GM21576 (cell line): ENCODE measurements around the gene FGR.
"Not testable (repeated sequence)": the region's sequence is repeated elsewhere in the genome, so short reads cannot be mapped to it uniquely, and the experiment has no call there.

Experiments
- ATAC-seq: cut with Tn5 transposase; IDR thresholded peaks from one replicate; pipeline ENCODE4 v1.9.1; 2021; ENCODE audit warnings: mild to moderate bottlenecking, moderate library complexity; ENCODE audit not compliant: unreplicated experiment

FGR gene

GRCh38 chr1:27635396-27636142 lies 584 bp upstream of the FGR start:
- ATAC-seq: no peak

DNA sequence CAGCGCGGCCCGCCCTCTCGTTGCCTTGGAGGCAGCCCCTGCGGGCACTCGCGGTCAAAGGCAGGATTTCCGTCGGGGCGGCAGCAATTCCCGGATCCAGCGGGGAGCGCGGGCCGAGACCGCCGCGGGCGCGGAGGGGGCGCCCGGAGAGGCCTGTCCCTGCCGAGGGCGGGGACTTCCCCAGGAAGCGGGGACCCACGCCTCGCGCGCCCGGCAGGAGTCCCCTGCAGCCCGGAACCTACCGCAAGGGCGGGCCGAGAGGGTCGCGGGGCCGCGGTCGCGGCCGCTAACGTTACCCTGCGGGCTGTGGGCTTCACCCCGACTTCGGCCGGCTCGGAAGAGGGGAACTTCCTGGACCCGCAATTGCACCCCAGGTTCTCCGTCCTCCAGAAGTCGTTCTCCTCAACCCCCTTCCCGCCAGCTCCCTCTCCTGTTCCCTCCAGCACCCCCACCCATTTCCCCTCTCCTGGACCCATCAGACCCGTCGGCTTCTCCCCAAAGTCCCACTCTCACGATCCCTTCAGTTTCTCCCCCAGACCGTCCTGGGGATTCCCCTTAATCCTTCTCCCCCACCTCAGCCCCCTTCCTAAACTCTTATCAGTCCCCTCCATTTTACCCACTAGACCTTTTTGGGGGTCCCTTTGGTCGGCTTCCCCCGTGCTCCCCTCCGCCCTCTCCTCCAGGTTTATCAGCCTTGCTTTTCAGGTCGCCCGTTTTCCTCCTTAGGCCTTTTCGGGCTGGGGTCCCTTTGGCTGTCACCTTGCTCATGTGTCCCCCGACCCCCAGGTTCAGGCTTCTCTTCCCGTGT lies 604 bp downstream of the FGR start:
- ATAC-seq: no peak

DNA sequence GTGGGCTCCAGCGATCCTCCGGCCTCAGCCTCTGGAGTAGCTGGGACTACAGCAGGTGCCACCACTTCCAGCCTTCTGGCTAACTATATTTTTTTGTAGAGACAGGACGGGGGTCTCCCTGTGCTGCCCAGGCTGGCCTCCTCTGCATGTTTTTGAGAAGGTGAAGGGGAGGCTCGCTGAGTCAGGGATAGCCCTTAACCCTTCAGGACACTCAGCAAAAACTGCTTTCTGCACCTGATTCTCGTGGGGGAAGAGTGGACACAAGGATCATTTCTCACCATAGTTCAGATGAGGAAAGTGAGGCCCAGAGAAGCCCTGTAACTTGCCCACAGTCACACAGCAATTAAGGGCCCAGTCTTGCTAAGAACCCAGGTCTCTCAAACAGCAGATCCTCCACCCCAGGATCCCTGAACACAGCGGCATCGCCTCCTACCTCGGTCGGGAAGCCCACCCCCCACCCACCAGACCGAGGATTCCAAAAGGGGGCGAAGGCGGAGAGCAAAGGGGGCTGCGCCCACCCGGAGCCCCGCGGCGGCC lies 1.3 kb downstream of the FGR start:
- no peak for ATAC-seq

DNA sequence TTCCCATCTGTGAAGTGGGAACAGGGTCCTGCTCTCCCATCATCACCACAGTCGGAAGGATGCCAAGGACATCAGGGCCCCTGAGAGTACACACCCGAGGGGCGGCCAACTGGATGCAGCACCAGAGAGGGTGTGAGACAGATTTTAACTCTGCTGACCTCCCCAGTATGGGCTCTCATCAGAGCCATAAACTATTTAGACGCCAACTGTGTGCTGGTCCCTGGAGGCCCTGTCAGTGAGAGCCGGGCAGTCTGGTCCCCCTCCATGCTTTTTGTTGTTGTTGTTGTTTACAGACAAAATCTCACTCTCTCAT lies 1.7 kb downstream of the FGR start:
- ATAC-seq: no peak

DNA sequence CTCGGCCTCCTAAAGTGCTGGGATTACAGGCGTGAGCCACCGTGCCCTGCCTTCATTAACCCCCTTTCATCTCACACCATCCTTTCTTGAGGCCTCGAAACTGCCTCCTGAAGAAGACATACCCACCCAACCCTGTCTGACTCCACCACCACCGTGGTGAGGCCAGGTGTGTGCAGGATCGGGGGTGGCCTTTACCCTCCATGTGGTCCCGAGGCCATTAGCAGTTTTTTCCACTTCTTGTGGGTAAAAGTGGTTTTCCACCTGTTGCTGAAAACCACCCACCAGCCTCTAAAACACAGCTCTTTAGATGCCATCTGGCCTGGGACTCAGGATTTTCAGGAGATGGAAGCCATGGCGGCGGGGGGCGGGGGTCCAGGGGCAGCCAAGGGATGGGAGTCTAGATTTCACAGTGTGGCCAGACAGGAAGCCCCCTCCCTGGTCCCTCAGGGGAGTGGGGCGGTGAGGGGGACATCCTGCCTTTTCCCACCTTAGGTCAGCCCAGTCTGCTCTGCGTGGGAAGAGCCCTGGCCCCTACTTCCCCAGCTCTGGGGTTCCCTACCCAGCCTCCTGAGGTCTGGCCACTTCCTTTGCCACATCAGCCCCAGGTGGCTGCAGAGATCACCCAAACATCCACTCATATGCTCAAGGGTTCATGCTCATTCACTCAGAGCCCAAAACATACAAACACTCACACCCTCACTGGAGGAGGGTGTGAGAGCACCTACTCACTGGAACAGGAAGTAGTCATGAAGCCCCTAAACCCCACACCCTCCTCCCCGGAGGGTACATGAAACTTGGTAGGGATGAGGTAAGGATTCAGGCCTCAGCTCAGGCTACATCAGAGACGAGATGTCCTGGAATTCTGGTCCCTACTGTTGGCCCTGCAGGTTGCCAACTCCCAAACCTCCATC lies 2.3 kb downstream of the FGR start:
- peak; percentile 26 for ATAC-seq

GRCh38 chr1:27630859-27631491 lies 4.0 kb downstream of the FGR start:
- ATAC-seq: no peak

DNA sequence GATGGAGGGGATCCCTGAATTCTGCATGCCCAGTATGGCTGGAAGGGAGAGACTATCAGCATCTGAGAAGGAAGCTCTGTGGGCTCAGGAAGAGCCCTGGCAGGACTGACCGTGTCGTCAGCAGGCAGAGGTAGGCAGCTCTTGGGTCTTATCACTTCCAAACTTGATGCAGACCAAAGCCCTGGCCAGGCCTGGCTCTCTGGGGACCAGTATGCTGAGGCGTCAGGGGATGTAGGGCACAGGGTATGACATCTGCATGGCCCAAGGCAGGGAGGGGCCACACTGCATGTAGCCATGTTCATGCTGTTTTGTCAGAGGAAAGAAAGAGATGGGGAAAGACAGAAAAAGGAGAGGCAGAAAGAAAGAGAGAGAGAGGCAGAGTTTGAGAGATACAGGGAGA lies 6.3 kb downstream of the FGR start:
- ATAC-seq: no peak

- ATAC-seq: not testable (repeated sequence)
Observed at GRCh38 chr1:27627733-27628132, 7.3 kb downstream of the FGR start.

- ATAC-seq: no peak
Observed at GRCh38 chr1:27627061-27627460, 7.9 kb downstream of the FGR start.

- ATAC-seq: no peak
Observed at GRCh38 chr1:27626031-27626935, 8.7 kb downstream of the FGR start.

DNA sequence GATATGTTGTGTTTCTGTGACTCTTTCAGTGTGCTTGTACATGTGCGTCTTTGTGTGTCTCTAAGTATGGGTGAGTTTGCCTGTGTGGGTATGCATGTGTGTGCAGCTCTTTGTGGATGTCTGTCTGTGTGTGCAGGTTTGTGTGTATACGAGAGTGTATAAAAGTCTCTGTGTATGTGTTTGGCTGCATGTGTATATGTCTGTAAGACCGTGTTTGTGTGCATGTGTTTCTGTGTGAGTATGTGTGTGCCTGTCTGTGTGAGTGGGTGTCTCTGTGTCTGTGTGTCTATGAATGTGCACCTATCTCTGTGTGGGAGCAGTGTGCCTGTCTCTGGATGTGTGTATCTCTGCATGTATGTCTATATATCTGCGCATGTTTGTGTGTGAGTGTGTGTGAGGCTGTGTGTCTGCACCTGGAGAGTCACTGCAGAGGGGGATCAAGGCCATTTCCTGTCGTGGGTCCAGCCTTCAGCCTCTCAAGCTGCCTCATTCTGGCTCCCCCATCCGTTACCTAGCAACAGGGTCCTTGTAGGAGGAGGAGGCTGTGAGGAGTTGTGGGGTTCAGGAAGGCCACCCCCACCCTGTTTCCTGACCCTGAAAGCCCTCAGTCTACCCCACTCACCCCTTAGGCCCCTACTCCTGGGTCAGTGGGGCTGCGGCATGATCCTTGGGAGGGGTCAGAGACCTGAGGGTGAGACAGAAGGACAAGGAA lies 10.4 kb downstream of the FGR start:
- ATAC-seq: no peak

DNA sequence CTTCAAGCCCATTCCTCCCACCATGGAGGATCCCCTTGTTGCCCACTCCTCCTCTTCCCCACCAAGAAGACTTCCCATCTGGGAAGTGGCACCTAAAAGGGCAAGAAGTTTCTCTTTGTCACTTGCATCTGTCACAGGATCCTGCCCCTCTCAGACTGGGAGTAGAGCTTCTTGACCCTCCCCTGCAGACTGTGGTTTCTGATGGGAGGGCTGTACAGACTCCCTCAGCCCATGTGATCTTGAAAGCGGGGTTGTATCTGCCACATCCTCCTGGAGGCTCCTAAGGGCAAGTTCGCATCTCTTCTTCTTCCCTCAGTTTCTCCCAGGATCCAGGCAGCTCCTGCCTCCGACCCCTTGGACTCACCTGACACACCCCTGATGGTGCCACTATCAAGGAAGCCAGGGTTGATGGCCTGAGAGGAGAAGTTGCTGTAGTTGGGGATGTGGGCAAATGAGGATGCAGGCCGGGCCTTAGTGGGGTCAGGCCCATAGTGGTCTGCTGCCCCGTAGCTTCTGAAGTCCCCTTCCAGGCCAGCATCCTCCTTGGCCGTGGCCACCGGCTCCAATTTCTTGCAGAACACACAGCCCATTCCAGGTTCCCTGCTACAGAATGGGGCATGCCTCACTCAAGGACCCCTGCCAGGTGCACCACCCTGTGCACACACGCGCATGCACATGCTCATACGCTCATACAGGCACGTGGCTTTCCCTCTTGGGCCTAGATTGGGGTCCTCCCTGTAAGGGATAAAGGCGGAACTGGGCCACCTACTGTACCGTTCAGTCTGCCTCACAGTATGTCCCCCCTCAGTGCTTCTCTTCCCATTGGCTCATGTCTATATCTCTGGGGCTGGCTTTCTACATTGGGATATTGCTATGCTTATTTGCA lies 11.4 kb downstream of the FGR start:
- ATAC-seq: no peak

DNA sequence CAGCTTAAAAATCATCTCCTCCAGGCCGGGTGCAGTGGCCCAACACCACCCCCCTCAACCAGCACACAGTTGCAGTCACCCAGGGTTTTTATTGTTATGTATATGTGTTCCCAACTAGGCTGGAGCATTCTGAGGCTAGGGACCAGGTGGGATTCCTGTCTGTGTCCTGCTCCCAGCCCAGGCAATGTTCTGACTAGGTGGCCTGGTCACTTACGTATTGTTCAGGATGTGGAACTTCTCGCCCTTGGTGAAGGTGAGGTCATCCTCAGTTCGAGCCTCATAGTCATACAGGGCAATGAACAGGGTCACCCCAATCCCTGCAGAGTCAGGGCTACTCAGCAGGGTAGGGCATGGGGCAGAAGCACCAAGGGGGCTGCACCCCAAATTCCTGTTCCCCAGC lies 12.2 kb downstream of the FGR start:
- ATAC-seq: no peak

DNA sequence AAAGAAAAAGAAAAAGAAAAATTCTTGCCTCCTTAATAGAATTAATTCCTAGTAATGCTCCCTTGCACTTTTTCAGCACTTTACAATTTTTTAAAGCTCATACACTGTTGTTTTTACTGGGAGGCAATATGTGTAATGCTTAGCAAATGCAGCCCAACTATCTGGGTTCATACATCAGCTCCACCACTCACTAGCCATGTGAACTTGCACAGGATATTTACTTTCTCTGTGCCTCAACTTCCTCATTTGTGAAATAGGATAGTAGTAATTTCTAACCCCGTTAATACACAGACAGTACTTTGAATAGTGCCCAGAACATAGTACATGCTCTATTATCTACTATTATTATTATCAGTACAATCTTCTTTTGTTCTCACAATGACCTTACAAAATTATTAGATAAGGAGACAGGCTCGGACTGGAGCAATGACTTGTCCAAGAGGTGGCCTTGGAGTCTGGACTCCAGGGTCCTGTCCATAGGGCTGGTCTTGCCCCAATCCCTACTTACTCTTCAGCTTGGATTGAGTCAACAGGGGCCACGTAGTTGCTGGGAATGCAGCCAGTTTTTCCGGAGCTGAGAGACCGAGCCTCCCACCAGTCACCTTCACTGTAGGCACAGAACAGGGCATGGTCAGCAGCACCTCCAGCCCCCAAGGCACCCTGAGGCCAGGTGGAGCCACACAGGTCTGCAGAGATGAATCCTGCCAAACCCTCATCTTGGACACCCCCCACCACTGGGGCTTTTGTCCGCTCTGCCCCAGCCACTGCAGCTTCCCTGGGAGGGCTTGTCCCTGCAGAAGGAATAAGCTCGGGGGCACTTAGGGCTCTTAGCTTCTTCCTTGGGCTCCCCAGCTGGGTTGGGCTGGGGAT lies 13.7 kb downstream of the FGR start:
- no peak for ATAC-seq

DNA sequence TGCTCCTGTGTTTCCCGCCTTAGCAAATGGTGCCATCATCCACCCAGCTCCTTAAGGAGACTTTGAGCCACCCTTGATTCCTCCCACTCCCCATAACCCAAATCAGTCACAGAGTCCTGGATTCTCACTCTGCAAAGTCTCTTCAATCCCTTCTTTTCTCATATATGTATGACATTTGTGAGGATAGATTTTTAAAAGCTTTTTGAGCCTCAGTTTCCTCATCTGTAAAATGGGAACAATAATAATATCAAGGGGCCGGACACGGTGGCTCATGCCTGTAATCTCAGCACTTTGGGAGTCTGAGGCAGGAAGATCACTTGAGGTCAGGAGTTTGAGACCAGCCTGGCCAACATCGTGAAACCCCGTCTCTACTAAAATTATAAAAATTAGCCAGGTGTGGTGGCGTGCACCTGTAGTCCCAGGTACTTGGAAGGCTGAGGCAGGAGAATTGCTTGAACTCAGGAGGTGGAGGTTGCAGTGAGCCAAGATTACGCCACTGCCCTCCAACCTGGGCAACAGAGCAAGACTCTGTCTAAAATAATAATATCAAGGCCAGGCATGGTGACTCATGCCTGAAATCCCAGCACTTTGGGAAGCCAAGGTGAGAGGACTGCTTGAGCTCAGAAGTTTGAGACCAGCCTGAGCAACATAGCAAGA lies 15.1 kb downstream of the FGR start:
- not testable (repeated sequence) for ATAC-seq

DNA sequence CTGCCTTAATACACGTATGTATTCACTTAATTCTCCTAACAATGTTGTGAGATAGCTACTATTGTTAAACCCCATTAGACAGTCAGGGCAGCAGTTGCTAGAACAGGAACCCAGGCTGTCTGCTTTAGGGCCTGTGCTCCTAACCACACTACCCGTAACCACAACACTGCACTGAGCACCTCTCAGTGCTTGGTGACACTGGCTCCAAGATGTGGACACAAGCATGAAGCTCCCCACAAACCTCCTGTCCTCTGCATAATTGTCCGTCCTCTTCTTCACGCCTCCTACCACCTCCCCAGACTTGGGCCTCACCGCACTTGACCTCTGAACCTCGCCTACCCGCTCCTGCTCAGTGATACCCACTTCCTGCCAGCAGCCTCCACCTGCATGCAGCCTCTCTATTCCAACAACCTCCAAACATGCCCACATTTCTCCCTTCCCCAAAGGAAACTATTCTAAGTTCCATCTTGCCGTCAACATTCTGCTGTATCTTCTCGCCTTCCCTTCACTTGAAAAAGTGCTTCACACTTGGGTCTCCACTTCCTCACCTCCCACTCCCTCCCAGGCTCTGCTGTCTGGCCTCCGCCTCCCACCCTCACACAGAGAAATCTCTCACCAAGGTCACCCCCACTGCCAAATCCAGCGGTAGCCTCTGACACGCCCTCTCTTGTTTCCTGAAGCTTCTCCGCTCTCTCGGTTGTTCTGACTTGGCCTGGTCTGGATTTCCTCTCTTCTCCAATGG lies 16.5 kb downstream of the FGR start:
- no peak for ATAC-seq
